ENCODE results near the gene TPGS1. TPM values are rescaled to one million over a fixed set of nuclear protein-coding genes. Genes with fewer than 3 reads are reported as not detected.

Gene TPGS1
- total RNA-seq, 3 donors from 2014 or later: 77.7 to 98.9 (median 77.7) TPM

GRCh38 chr19:548886-549830 lies 41.9 kb downstream of the TPGS1 start:
- Histone ChIP-seq H3K4me3 (no peak overlapping the region), H3K9me3 (no peaks in the 10 kb centered on the region), H3K27ac (no peak overlapping the region), H3K27me3 (peaks cover 3 to 4% of the 10 kb centered on the region in 2 donors), H3K36me3 (no peaks in the 10 kb centered on the region), H3K4me1 (no peaks in the 10 kb centered on the region)
- intact Hi-C loops (cut with DNase I; ENCODE audit: low total_unique reads): no loop called here
- no peak for DNase-seq (ENCODE audit: low spot score in 2 of 2)
- no peak for TF ChIP-seq POLR2A (IDR thresholded peaks at IDR 0.05)
- TF ChIP-seq POLR2AphosphoS5 (IDR thresholded peaks at IDR 0.05): no peak
- TF ChIP-seq CTCF (IDR thresholded peaks at IDR 0.05): no peak

GRCh38 chr19:554817-555216 lies 47.5 kb downstream of the TPGS1 start:
- H3K4me3 ChIP-seq: no peak overlapping the region
- no peaks in the 10 kb centered on the region for H3K36me3 ChIP-seq
- no peaks in the 10 kb centered on the region for H3K27me3 ChIP-seq
- H3K27ac ChIP-seq: no peak overlapping the region
- H3K9me3 ChIP-seq: no peaks in the 10 kb centered on the region
- H3K4me1 ChIP-seq: peaks cover 0 to 7% of the 10 kb centered on the region in 2 donors
- TF ChIP-seq POLR2AphosphoS5 (IDR thresholded peaks at IDR 0.05) (no peak), CTCF (IDR thresholded peaks at IDR 0.05) (no peak), POLR2A (IDR thresholded peaks at IDR 0.05) (no peak)
- intact Hi-C loops (cut with DNase I; ENCODE audit: low total_unique reads): no loop called here
- no peak for DNase-seq (ENCODE audit: low spot score in 2 of 2)

DNA sequence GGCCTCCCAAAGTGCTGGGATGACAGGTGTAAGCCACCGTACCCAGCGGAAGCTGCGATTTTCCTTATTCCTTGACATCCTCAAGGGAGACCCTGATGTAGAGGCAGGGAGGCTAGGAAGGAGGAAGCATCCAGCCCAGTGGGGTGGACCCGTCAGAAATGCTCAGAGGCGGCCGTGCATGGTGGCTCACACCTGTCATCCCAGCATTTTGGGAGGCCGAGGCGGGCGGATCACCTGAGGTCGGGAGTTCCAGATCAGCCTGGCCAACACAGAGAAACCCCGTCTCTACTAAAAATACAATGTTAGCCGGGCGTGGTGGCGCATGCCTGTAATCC lies 48.1 kb downstream of the TPGS1 start:
- intact Hi-C loops (cut with DNase I; ENCODE audit: low total_unique reads): no loop called here
- H3K36me3 ChIP-seq: no peaks in the 10 kb centered on the region
- TF ChIP-seq POLR2AphosphoS5 (IDR thresholded peaks at IDR 0.05): no peak
- no peak for TF ChIP-seq CTCF (IDR thresholded peaks at IDR 0.05)
- TF ChIP-seq POLR2A (IDR thresholded peaks at IDR 0.05): no peak
- H3K27me3 ChIP-seq: no peaks in the 10 kb centered on the region
- no peak overlapping the region for H3K27ac ChIP-seq
- DNase-seq (ENCODE audit: low spot score in 2 of 2): no peak
- no peaks in the 10 kb centered on the region for H3K9me3 ChIP-seq
- H3K4me3 ChIP-seq: no peak overlapping the region
- peaks cover 0 to 7% of the 10 kb centered on the region in 2 donors for H3K4me1 ChIP-seq

GRCh38 chr19:556611-557382 lies 49.5 kb downstream of the TPGS1 start:
- no peaks in the 10 kb centered on the region for H3K9me3 ChIP-seq
- intact Hi-C loops (cut with DNase I; ENCODE audit: low total_unique reads): no loop called here
- H3K4me1 ChIP-seq: peaks cover 0 to 7% of the 10 kb centered on the region in 2 donors
- H3K4me3 ChIP-seq: no peak overlapping the region
- DNase-seq (ENCODE audit: low spot score in 2 of 2): no peak
- no peak overlapping the region for H3K27ac ChIP-seq
- no peaks in the 10 kb centered on the region for H3K36me3 ChIP-seq
- H3K27me3 ChIP-seq: no peaks in the 10 kb centered on the region
- TF ChIP-seq POLR2A (IDR thresholded peaks at IDR 0.05) (no peak), CTCF (IDR thresholded peaks at IDR 0.05) (no peak), POLR2AphosphoS5 (IDR thresholded peaks at IDR 0.05) (no peak)

Data from breast epithelium (tissue), 4 donors.